HFF-Myc (cell line): Measurements from ENCODE around the gene PTPN2.

Experiments used
- DNase-seq: peaks from one replicate; pipeline ENCODE4 v3.0.0-alpha.2; 2011; ENCODE audit warnings: low read depth; ENCODE audit errors: extremely low read depth
- H3K4me3 ChIP-seq: replicated peaks from 2 replicates; pipeline ENCODE4 v1.5.1; 2011; ENCODE audit warnings: low read depth, mild to moderate bottlenecking, control low read depth, low read length
- CTCF ChIP-seq: IDR thresholded peaks from 2 replicates; pipeline ENCODE4 v1.5.1; 2012; ENCODE audit warnings: mild to moderate bottlenecking, low read depth, low read length, control low read depth; ENCODE audit errors: missing control alignments

The PTPN2 gene

GRCh38 chr18:12851716-12852115, 32.3 kb downstream of the PTPN2 start:
- no peak for DNase-seq
- TF ChIP-seq CTCF = no peak
- no peak overlapping the region for H3K4me3 ChIP-seq

DNA sequence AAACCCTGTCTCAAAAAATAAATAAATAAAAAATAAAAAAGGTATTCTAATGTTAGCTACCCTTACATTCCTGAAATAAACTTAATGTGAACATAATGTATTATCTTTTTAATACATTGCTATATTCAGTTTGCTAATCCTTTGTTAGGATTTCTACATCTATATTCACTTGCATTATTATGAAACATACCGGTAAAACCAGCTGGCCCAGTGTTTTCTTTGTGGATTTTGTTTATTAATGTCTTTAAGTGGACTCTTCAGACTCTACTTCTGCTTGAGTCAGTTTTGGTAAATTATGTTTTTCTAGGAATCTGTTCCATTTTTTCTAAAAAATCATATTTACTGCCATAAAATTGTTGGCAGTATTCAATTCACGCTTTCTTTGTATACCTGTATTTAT, 34.5 kb downstream of the PTPN2 start:
- no peak for TF ChIP-seq CTCF
- no peak overlapping the region for H3K4me3 ChIP-seq
- no peak for DNase-seq

DNA sequence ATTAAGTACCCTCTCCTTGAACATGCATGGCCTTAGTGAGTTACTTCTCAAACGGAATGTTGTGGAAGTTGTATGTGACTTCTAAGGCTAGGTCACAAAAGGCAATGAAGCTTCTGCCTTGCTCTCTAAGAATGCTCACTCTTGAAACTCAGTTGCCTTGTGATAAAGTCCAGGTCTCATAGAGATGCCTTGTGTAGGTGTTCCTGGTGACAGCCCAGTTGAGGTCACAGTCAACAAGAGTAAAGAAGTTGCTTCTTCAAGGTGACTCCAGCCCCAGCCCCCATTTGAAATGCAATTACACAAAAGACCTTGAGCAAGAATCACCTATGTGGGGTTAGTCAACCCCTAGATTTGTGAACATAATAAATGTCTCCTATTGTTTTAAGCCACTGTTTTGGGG, 35.6 kb downstream of the PTPN2 start:
- DNase-seq = no peak
- no peak overlapping the region for H3K4me3 ChIP-seq
- TF ChIP-seq CTCF = no peak

GRCh38 chr18:12844391-12844790, 39.6 kb downstream of the PTPN2 start:
- TF ChIP-seq CTCF = no peak
- DNase-seq = no peak
- no peak overlapping the region for H3K4me3 ChIP-seq

- no peak for TF ChIP-seq CTCF
These were observed 40.4 kb downstream of the PTPN2 start for GRCh38 chr18:12843420-12844350.

DNA sequence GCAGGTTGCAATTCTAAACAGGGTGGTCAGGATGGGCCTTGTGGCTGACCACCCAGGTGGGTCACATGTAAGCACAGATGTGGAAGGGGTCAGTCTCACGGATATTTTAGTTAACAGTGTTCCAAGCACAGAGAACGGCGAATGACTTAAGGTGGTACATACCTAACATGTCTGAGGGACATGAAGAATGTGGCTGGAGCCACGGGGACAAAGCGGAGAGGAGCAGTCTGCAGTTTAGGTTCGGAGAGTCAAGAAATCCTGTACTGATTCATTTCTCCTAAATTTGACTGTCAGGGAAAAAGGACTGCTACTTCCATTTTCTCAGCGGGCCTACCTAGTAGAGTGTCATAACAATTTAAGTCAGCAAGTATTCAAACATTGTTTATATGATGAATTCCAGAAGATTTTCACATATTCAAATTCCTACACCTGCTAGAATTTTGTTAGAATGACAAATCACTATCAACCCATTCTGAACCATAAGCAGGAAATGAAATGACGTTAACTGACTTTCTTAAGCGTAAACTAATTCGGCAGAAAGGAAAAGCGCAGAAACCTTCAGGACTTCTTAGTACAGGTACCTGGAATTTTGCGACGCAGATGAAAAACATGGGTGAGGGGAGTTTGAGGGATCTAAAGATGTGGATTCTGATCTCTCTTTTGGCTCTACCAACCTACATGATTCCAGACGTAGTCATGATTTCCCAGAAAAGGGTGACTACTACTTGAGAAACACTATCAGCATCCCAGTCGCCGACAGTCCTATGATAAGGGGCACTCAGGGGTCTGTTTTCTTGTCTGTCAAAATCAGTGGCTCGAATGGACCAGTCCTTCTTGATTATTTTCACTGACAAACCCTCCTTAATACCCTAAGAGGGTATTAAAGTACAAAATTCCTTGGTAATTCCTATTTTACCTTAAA, 41.3 kb downstream of the PTPN2 start:
- DNase-seq = no peak
- no peak for TF ChIP-seq CTCF
- no peak overlapping the region for H3K4me3 ChIP-seq

More at GRCh38 chr18:12843420-12844350, 40.4 kb downstream of the PTPN2 start:
- H3K4me3 ChIP-seq = no peak overlapping the region
- no peak for DNase-seq
